Activated T-cell treated with anti-CD3 and anti-CD28 coated beads, Interleukin-2, amount 50 U/mL, for 1 hour (primary cell): ENCODE results near the gene AMOTL2.

ENCODE experiments used
- DNase-seq: peaks from one replicate; pipeline ENCODE4 v3.0.0-alpha.2; 2020

Gene AMOTL2

GRCh38 chr3:134312873-134313846 lies 61.1 kb downstream of the AMOTL2 start:
- no peak for DNase-seq

DNA sequence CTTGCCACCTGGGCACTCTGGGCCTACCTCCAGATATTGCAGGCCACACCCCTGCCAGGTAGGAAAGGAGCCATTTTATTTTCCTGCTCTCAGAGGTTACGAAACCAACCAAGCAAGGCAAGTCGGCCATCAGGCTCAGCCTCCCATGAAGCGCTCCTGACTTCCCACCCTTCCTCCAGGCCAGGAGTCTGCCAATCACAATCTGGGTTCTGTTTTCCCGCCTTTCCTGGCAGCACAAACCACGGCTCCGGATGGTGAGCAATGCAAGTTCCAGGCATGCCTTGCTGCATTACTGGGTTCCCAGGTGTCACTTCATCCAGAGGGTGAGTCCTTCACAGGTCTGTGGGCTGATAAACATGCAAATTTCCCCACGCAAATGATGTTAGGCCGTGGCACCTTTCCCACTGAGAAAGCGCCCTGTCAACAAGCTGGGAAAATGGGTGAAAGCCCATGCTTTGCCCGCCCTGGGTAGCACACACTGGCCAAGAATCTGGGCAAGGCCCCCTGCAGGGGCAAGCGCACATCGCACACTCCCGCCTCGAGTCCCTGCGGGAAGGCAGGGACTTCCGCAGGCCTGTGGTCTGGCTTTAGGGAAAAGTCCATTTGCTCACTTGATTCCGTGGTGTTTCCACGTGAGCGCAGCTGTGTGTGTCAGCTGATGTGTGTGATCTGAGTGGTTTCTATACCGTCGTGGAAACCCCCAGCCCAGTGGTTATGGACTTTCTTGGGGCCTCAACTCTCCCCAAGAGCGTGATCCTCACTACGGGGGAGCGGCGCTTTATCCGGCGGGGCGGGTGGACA lies 62.0 kb downstream of the AMOTL2 start:
- DNase-seq: no peak

DNA sequence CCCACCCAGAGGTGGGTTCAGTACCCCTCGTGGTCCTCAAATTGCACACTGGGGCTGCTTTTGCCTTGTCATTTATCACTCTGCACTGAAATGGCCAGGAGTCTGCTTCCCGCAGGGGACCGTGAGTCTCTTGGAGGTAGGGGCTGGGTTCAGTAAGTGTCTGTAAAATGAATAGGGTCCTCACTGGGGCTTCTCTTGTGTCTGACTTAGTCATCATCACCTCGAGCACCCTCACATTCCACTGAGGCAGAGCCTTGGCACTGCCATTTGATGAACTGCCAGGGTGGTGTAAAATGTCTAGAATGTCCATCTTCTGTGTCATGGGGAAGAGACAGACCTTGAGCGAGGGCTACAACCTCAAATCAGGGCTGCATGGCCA lies 62.6 kb downstream of the AMOTL2 start:
- DNase-seq: no peak

DNA sequence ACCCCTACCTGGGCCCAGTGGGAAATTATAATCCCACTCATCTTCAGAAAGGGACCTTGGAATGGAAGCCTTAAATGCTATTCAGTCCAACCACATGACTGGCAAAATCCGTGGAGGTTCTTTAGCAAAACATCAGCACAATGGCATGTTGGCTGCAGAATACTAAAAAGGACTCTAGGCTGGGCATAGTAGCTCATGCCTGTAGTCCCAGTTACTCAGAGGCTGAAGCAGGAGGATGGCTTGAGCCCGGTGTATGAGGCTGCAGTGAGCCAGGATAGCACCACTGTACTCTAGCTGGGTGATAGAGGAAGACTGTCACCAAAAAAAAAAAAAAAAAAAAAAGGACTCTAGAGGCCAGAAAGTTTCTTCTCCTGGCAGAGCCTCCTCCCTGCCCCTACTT lies 63.0 kb downstream of the AMOTL2 start:
- no peak for DNase-seq

DNA sequence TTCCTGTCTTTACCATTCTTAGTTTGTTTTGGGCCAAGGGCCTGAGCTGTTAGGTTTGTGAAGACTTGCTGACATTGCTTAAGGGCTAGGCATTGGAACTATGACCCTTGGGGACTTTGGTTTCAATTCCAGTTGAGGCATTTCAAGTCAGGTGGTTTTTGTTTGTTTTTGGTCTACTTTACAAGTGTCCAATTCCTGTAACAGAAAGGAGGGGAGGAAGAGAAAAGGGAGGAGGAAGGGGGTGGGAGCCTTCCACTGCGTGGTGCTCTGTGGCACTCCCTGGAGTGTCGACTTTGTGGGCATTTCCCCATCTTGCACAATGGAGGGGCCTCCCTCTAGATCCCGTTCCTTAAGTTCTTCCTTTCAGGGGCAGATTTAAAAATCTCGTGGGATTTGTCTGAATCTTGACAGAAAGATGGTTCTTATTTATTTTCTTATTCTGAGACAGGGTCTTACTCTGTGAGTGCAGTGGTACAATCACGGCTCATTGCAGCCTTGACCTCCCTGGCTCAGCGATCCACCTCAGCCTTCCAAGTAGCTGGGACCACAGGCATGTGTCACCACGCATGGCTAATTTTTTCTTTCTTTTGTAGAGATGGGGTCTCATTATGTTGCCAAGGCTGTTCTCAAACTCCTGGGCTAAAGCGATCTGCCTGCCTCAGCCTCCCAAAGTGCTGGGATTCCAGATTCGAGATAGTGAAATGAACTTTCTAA lies 64.1 kb downstream of the AMOTL2 start:
- DNase-seq: no peak

GRCh38 chr3:134308350-134308891 lies 65.8 kb downstream of the AMOTL2 start:
- peak; percentile 77 for DNase-seq

- DNase-seq: no peak
These were observed 66.8 kb downstream of the AMOTL2 start for GRCh38 chr3:134307425-134307824.

- no peak for DNase-seq
These were observed 67.9 kb downstream of the AMOTL2 start for GRCh38 chr3:134306320-134306719.
